GM15510 (cell line): ENCODE results near the gene OPHN1.

Experiments
- POLR2A ChIP-seq: IDR thresholded peaks from 3 replicates; pipeline ENCODE4 v1.6.1; 2011; ENCODE audit warnings: borderline replicate concordance; ENCODE audit not compliant: insufficient read length; ENCODE audit errors: extremely low read depth

Gene OPHN1

GRCh38 chrX:68186552-68187262 is 246.6 kb downstream of the OPHN1 start:
- no peak for TF ChIP-seq POLR2A

- no peak for TF ChIP-seq POLR2A
These were observed 248.1 kb downstream of the OPHN1 start for GRCh38 chrX:68185161-68185560.

DNA sequence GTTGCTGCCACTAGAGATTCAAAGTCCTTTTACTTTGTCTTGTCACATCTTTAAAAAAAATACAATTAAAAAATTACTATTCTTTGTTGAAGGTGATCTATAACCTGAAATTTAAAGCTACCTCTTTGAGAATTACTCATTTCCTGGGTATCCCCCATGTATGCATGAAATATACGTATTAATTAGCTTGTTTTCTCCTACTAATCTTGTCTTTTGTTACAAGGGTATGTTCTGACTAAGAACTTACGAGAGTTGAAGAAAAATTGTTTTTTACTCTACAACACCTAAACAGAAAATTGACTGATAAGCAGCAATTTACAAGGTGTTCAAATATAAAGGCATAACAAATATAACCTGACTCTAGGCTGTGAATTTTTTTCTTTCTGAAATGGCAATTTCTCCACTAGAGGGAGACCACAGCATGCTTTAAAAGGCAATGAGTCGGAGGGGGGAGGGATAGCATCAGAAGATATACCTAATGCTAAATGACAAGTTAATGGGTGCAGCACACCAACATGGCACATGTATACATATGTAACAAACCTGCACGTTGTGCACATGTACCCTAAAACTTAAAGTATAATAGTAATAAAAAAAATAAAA is 249.6 kb downstream of the OPHN1 start:
- TF ChIP-seq POLR2A, result no peak

DNA sequence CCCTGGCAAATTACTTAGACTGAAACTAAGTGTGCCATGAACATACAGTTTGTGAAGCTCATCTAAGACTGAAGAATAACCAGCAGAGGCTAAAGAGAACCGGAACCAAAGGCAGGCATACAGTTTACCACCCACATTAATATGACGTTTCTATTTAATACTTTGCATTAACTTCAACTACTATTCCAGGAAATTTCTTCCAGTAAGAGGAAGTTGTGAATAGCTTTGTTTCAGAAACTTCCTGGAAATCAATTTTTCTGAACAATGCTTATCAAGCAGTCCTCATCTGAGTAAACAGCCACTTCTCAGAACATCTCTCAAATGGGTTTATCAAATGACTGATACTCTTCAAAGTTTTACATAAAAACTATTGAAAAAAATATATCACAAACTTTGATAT is 252.7 kb downstream of the OPHN1 start:
- TF ChIP-seq POLR2A, result no peak

GRCh38 chrX:68179355-68179754 is 253.9 kb downstream of the OPHN1 start:
- TF ChIP-seq POLR2A, result no peak

GRCh38 chrX:68177542-68177941 is 255.8 kb downstream of the OPHN1 start:
- TF ChIP-seq POLR2A, result no peak

GRCh38 chrX:68175562-68175961 is 257.7 kb downstream of the OPHN1 start:
- no peak for TF ChIP-seq POLR2A

GRCh38 chrX:68163441-68163840 is 269.9 kb downstream of the OPHN1 start:
- TF ChIP-seq POLR2A, result no peak

DNA sequence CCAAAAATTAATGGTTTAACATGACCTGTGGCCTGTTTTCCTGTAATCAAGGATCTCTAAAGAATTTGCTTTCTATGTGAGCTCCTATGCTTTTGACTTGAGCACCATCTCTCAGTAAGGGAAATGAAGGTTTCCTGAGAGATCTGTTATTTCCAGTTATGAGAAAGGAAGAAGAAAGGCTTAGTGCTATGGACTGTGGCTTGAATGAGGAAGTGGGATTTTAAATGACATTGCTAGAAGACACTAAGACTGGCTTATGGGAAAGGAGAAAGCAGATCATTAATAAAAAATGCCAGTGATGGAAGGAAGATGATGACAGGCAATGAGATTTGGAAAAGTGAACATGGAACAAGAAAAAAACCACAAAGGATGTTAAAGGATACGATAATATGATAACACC is 285.4 kb downstream of the OPHN1 start:
- no peak for TF ChIP-seq POLR2A

- no peak for TF ChIP-seq POLR2A
These were observed 287.2 kb downstream of the OPHN1 start for GRCh38 chrX:68146054-68146453.

- TF ChIP-seq POLR2A, result no peak
These were observed 293.5 kb downstream of the OPHN1 start for GRCh38 chrX:68139791-68140190.

DNA sequence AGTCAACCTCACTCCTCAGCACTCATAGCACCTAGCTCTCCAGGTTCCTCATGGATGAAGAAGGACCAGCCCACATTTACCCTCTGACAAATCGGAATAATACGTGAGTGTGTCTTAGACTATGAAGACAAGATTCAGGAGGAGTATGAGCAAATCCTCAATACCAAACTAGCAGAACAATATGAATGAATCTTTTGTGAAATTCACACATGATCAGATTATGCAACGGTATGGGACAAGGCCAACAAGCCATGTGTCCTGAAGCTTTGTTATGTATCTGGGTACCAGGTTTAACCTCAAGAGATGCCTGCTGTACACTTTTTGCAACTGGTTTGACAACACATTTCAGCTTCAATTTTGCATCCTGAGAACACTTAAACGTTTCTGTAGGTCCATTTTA is 300.1 kb downstream of the OPHN1 start:
- no peak for TF ChIP-seq POLR2A

GRCh38 chrX:68132749-68133148 is 300.5 kb downstream of the OPHN1 start:
- TF ChIP-seq POLR2A, result no peak

DNA sequence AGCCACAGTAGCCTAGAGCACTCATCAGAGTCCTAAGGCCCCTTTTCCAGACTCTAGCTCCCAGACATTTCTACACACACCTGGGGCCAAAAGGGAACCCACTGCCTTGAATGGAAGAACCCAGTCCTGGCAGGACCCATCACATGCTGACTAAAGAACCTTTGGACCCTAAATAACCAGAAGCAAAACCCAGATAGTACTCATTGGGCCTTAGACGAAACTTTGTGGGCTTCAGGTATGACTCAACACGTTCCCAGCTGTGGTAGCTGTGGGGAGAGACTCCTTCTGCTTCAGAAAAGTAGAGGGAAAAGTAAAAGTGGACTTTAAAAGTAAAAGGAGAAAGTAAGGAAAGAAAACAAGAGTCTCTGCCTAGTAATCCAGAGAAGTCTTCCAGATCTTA is 311.5 kb downstream of the OPHN1 start:
- no peak for TF ChIP-seq POLR2A

- no peak for TF ChIP-seq POLR2A
These were observed 311.9 kb downstream of the OPHN1 start for GRCh38 chrX:68121371-68121770.

GRCh38 chrX:68115371-68115770 is 317.9 kb downstream of the OPHN1 start:
- TF ChIP-seq POLR2A, result no peak
